ENCODE data around the gene NRP2. TPM values are rescaled to one million over a fixed set of nuclear protein-coding genes. Genes with fewer than 3 reads are reported as not detected.

The NRP2 gene
- total and polyA plus RNA-seq, 4 donors: 3.8 to 17.7 (median 12.2) TPM

DNA sequence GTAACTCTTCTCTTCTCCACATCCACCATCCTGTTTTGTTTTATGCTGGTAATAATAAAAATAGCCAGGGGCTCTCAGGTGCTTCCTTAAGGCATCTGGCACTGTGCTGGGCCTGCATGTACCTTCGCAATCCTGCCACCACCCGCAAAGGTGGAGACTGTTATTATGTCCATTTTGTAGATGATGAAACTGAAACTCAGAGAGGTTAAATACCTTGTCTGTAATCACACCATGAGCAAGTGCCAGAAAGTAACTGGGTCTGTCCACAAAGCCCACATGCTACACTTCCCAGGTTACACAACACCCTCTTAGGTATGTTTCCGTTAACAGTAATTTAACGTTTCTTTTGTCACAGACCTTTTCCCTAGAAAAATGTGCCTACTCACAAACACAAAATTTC, 27.0 kb downstream of the NRP2 start:
- Histone ChIP-seq H3K36me3 (ENCODE audit: control insufficient read depth in 4 of 4, insufficient read depth in 3 of 4, low read depth in 1 of 4, low read length in 3 of 4) (no peaks in the 10 kb centered on the region), H3K27ac (ENCODE audit: low read depth in 1 of 2, low read length in 2 of 2) (no peak overlapping the region), H3K9me3 (ENCODE audit: control insufficient read depth in 4 of 4, low read length in 3 of 4) (no peaks in the 10 kb centered on the region), H3K9ac (ENCODE audit: low read depth in 1 of 2, low read length in 2 of 2) (no peak overlapping the region), H3K4me1 (ENCODE audit: control insufficient read depth in 4 of 4, insufficient read depth in 4 of 4, low read length in 3 of 4) (no peaks in the 10 kb centered on the region), H3K27me3 (ENCODE audit: control insufficient read depth in 4 of 4, insufficient read depth in 4 of 4, low read length in 3 of 4) (no peaks in the 10 kb centered on the region), H3K4me3 (ENCODE audit: low read depth in 1 of 3, low read length in 3 of 3) (no peak overlapping the region)
- TF ChIP-seq HNF4A (conservative IDR thresholded peaks at IDR 0.05): no peak
- TF ChIP-seq RAD21 (IDR thresholded peaks at IDR 0.05): no peak
- TF ChIP-seq, protein P1, sequence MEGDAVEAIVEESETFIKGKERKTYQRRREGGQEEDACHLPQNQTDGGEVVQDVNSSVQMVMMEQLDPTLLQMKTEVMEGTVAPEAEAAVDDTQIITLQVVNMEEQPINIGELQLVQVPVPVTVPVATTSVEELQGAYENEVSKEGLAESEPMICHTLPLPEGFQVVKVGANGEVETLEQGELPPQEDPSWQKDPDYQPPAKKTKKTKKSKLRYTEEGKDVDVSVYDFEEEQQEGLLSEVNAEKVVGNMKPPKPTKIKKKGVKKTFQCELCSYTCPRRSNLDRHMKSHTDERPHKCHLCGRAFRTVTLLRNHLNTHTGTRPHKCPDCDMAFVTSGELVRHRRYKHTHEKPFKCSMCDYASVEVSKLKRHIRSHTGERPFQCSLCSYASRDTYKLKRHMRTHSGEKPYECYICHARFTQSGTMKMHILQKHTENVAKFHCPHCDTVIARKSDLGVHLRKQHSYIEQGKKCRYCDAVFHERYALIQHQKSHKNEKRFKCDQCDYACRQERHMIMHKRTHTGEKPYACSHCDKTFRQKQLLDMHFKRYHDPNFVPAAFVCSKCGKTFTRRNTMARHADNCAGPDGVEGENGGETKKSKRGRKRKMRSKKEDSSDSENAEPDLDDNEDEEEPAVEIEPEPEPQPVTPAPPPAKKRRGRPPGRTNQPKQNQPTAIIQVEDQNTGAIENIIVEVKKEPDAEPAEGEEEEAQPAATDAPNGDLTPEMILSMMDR (IDR thresholded peaks at IDR 0.05; ENCODE audit: low read depth, low read length, missing input control): no peak
- no peak for TF ChIP-seq SP1 (IDR thresholded peaks at IDR 0.05)
- no peak for DNase-seq (ENCODE audit: low spot score)
- WGBS: 84% methylated on average over 4 of the region's 4 CpGs

DNA sequence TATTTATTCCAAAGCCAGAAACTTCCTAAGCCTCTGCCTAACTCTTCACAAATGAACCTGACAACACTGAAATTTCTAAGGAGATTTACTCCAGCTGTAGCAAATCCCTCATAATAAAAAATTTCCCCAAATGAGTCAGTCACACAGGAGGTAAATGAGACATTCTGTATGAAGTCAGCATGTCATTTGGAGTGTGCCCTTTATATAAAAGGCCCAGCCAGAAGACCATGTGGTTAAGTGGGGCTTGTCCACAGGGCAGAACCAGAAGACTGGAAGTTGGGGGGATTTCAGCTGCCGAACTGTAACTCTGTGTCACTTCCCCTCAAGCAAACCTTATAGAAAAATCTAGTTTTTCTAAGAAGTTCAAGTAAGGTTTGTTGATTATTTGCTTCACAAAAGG, 30.2 kb downstream of the NRP2 start:
- H3K4me1 ChIP-seq (ENCODE audit: control insufficient read depth in 4 of 4, insufficient read depth in 4 of 4, low read length in 3 of 4): peaks cover 0 to under 1% (median 0%) of the 10 kb centered on the region in 4 donors
- no peak overlapping the region for H3K27ac ChIP-seq (ENCODE audit: low read depth in 1 of 2, low read length in 2 of 2)
- WGBS: 0% methylated on average over 1 of the region's 1 CpG

More for the DNA sequence above, 30.2 kb downstream of the NRP2 start:
- Histone ChIP-seq H3K9me3 (ENCODE audit: control insufficient read depth in 4 of 4, low read length in 3 of 4) (no peaks in the 10 kb centered on the region), H3K4me3 (ENCODE audit: low read depth in 1 of 3, low read length in 3 of 3) (no peak overlapping the region), H3K9ac (ENCODE audit: low read depth in 1 of 2, low read length in 2 of 2) (no peak overlapping the region), H3K27me3 (ENCODE audit: control insufficient read depth in 4 of 4, insufficient read depth in 4 of 4, low read length in 3 of 4) (no peaks in the 10 kb centered on the region), H3K36me3 (ENCODE audit: control insufficient read depth in 4 of 4, insufficient read depth in 3 of 4, low read depth in 1 of 4, low read length in 3 of 4) (no peaks in the 10 kb centered on the region)
- TF ChIP-seq, protein P2, sequence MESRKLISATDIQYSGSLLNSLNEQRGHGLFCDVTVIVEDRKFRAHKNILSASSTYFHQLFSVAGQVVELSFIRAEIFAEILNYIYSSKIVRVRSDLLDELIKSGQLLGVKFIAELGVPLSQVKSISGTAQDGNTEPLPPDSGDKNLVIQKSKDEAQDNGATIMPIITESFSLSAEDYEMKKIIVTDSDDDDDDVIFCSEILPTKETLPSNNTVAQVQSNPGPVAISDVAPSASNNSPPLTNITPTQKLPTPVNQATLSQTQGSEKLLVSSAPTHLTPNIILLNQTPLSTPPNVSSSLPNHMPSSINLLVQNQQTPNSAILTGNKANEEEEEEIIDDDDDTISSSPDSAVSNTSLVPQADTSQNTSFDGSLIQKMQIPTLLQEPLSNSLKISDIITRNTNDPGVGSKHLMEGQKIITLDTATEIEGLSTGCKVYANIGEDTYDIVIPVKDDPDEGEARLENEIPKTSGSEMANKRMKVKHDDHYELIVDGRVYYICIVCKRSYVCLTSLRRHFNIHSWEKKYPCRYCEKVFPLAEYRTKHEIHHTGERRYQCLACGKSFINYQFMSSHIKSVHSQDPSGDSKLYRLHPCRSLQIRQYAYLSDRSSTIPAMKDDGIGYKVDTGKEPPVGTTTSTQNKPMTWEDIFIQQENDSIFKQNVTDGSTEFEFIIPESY (IDR thresholded peaks at IDR 0.05): no peak
- TF ChIP-seq, protein P3, sequence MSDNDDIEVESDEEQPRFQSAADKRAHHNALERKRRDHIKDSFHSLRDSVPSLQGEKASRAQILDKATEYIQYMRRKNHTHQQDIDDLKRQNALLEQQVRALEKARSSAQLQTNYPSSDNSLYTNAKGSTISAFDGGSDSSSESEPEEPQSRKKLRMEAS (IDR thresholded peaks at IDR 0.05): no peak
- TF ChIP-seq NR2F2 (IDR thresholded peaks at IDR 0.05): no peak
- TF ChIP-seq, protein P1 (IDR thresholded peaks at IDR 0.05; ENCODE audit: low read depth, low read length, missing input control): no peak
- TF ChIP-seq TAF1 (conservative IDR thresholded peaks at IDR 0.05): no peak
- no peak for TF ChIP-seq FOXA1 (IDR thresholded peaks at IDR 0.05)
- TF ChIP-seq YY1 (IDR thresholded peaks at IDR 0.05): no peak
- TF ChIP-seq, protein P4, sequence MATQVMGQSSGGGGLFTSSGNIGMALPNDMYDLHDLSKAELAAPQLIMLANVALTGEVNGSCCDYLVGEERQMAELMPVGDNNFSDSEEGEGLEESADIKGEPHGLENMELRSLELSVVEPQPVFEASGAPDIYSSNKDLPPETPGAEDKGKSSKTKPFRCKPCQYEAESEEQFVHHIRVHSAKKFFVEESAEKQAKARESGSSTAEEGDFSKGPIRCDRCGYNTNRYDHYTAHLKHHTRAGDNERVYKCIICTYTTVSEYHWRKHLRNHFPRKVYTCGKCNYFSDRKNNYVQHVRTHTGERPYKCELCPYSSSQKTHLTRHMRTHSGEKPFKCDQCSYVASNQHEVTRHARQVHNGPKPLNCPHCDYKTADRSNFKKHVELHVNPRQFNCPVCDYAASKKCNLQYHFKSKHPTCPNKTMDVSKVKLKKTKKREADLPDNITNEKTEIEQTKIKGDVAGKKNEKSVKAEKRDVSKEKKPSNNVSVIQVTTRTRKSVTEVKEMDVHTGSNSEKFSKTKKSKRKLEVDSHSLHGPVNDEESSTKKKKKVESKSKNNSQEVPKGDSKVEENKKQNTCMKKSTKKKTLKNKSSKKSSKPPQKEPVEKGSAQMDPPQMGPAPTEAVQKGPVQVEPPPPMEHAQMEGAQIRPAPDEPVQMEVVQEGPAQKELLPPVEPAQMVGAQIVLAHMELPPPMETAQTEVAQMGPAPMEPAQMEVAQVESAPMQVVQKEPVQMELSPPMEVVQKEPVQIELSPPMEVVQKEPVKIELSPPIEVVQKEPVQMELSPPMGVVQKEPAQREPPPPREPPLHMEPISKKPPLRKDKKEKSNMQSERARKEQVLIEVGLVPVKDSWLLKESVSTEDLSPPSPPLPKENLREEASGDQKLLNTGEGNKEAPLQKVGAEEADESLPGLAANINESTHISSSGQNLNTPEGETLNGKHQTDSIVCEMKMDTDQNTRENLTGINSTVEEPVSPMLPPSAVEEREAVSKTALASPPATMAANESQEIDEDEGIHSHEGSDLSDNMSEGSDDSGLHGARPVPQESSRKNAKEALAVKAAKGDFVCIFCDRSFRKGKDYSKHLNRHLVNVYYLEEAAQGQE (IDR thresholded peaks at IDR 0.05): no peak
- TF ChIP-seq JUND (IDR thresholded peaks at IDR 0.05): no peak
- TF ChIP-seq RAD21 (IDR thresholded peaks at IDR 0.05): no peak
- no peak for TF ChIP-seq FOXA2 (IDR thresholded peaks at IDR 0.05)
- no peak for TF ChIP-seq GABPA (IDR thresholded peaks at IDR 0.05 in 1 of 2, conservative IDR thresholded peaks at IDR 0.05 in 1 of 2)
- TF ChIP-seq HNF4A (conservative IDR thresholded peaks at IDR 0.05): no peak
- no peak for DNase-seq (ENCODE audit: low spot score)
